ENCODE results near the gene ROPN1L. TPM values are rescaled to one million over a fixed set of nuclear protein-coding genes. Genes with fewer than 3 reads are reported as not detected.
A peak's percentile ranks its signal among the peaks of the same experiment; 100 is the strongest.

ROPN1L gene
- total RNA-seq, 1 donor from 2014 or later = not detected

- Histone ChIP-seq H3K27me3 (ENCODE audit: control insufficient read depth, insufficient read depth, low read length) (no peaks in the 10 kb centered on the region), H3K36me3 (ENCODE audit: control insufficient read depth, insufficient read depth, low read length) (no peaks in the 10 kb centered on the region), H3K4me3 (ENCODE audit: low read depth, low read length) (no peak overlapping the region)
- DNase-seq (ENCODE audit: low read depth) (no peak), FAIRE-seq (no peak)
- no peak for TF ChIP-seq CTCF (IDR thresholded peaks at IDR 0.05; ENCODE audit: insufficient read depth, low read length, severe bottlenecking)
These were observed 36.8 kb downstream of the ROPN1L start for GRCh38 chr5:10478436-10478835.

GRCh38 chr5:10479154-10479721 is 37.6 kb downstream of the ROPN1L start:
- peak; percentile 93 for DNase-seq (ENCODE audit: low read depth)
- Histone ChIP-seq H3K27me3 (ENCODE audit: control insufficient read depth, insufficient read depth, low read length) (no peaks in the 10 kb centered on the region), H3K4me3 (ENCODE audit: low read depth, low read length) (no peak overlapping the region), H3K36me3 (ENCODE audit: control insufficient read depth, insufficient read depth, low read length) (no peaks in the 10 kb centered on the region)
- TF ChIP-seq CTCF (IDR thresholded peaks at IDR 0.05; ENCODE audit: insufficient read depth, low read length, severe bottlenecking) = no peak
- FAIRE-seq = no peak

GRCh38 chr5:10480237-10480985 is 38.7 kb downstream of the ROPN1L start:
- no peaks in the 10 kb centered on the region for H3K27me3 ChIP-seq (ENCODE audit: control insufficient read depth, insufficient read depth, low read length)
- H3K36me3 ChIP-seq (ENCODE audit: control insufficient read depth, insufficient read depth, low read length) = no peaks in the 10 kb centered on the region
- FAIRE-seq = no peak
- TF ChIP-seq CTCF (IDR thresholded peaks at IDR 0.05; ENCODE audit: insufficient read depth, low read length, severe bottlenecking) = no peak
- no peak for DNase-seq (ENCODE audit: low read depth)
- no peak overlapping the region for H3K4me3 ChIP-seq (ENCODE audit: low read depth, low read length)

- Histone ChIP-seq H3K36me3 (ENCODE audit: control insufficient read depth, insufficient read depth, low read length) (no peaks in the 10 kb centered on the region), H3K4me3 (ENCODE audit: low read depth, low read length) (no peak overlapping the region), H3K27me3 (ENCODE audit: control insufficient read depth, insufficient read depth, low read length) (no peaks in the 10 kb centered on the region)
- DNase-seq (ENCODE audit: low read depth) (no peak), FAIRE-seq (no peak)
- no peak for TF ChIP-seq CTCF (IDR thresholded peaks at IDR 0.05; ENCODE audit: insufficient read depth, low read length, severe bottlenecking)
These were observed 39.7 kb downstream of the ROPN1L start for GRCh38 chr5:10481241-10481935.

- FAIRE-seq (no peak), DNase-seq (ENCODE audit: low read depth) (no peak)
- no peaks in the 10 kb centered on the region for H3K36me3 ChIP-seq (ENCODE audit: control insufficient read depth, insufficient read depth, low read length)
These were observed 41.3 kb downstream of the ROPN1L start for GRCh38 chr5:10482791-10483530.

More at GRCh38 chr5:10482791-10483530, 41.3 kb downstream of the ROPN1L start:
- no peak for TF ChIP-seq CTCF (IDR thresholded peaks at IDR 0.05; ENCODE audit: insufficient read depth, low read length, severe bottlenecking)
- Histone ChIP-seq H3K4me3 (ENCODE audit: low read depth, low read length) (no peak overlapping the region), H3K27me3 (ENCODE audit: control insufficient read depth, insufficient read depth, low read length) (no peaks in the 10 kb centered on the region)

All from bronchial epithelial cell (primary cell).